Lung (tissue), 16 donors: ENCODE results near the gene CDKN1B. TPM values are rescaled to one million over a fixed set of nuclear protein-coding genes. Genes with fewer than 3 reads are reported as not detected.
A peak's percentile ranks its signal among the peaks of the same experiment; 100 is the strongest.

Experiments used
- ATAC-seq: fragments of 200-7000 bp; cut with Tn5 transposase; one replicate; pipeline ENCODE4 v1.9.1; 2020; ENCODE audit warnings: moderate number of reproducible peaks; ENCODE audit not compliant: insufficient read depth, low FRiP score
- DNase-seq, 3 donors: peaks; one replicate each; pipeline ENCODE4 v3.0.0-alpha.2; 2013 to 2017
- H3K27ac ChIP-seq, 2 donors: one replicate each; pipeline ENCODE4 v1.5.1; 2013; ENCODE audit warnings: mild to moderate bottlenecking in 2 of 2, moderate library complexity in 2 of 2, control low read depth in 1 of 2, inconsistent platforms in 1 of 2, low read depth in 1 of 2, low read length in 1 of 2
- H3K27me3 ChIP-seq, 3 donors: one replicate each; pipeline ENCODE4 v1.5.1; 2013; ENCODE audit warnings: low read length in 2 of 3; ENCODE audit not compliant: control insufficient read depth in 3 of 3, insufficient read depth in 3 of 3
- H3K36me3 ChIP-seq, 4 donors: one replicate each; pipeline ENCODE4 v1.5.1; 2013; ENCODE audit warnings: low read length in 4 of 4, mild to moderate bottlenecking in 1 of 4, moderate library complexity in 1 of 4; ENCODE audit not compliant: control insufficient read depth in 4 of 4, insufficient read depth in 4 of 4
- H3K4me1 ChIP-seq, 5 donors: one replicate each; pipeline ENCODE4 v1.5.1; 2013; ENCODE audit warnings: low read length in 5 of 5, mild to moderate bottlenecking in 2 of 5, moderate library complexity in 1 of 5; ENCODE audit not compliant: control insufficient read depth in 5 of 5, insufficient read depth in 5 of 5
- H3K4me3 ChIP-seq: one replicate; pipeline ENCODE4 v1.5.1; 2013; ENCODE audit warnings: mild to moderate bottlenecking, control low read depth, moderate library complexity
- H3K9ac ChIP-seq, 2 donors: one replicate each; pipeline ENCODE4 v1.5.1; 2013; ENCODE audit warnings: low read length in 2 of 2, control low read depth in 1 of 2; ENCODE audit not compliant: insufficient read depth in 1 of 2
- H3K9me3 ChIP-seq, 4 donors: one replicate each; pipeline ENCODE4 v1.5.1; 2013; ENCODE audit warnings: low read length in 3 of 4, mild to moderate bottlenecking in 1 of 4, moderate library complexity in 1 of 4; ENCODE audit not compliant: control insufficient read depth in 4 of 4, insufficient read depth in 3 of 4
- WGBS, 2 donors: extraction: QIAGEN DNeasy Blood & Tissue Kit; methylation state at CpG; one replicate each; pipeline ENCODE4 v1.1.7; 2013; 5-methylcytosine and 5-hydroxymethylcytosine counted together
- long read RNA-seq, 5 donors: transcript quantifications; one replicate each; lab custom pipeline, GENCODE V29; 2026
- polyA plus RNA-seq, 2 donors: library from polyadenylated mRNA; stranded (reverse); fragments of 200-250 nt; gene quantifications; one replicate each; pipeline ENCODE4 v1.2.1, GENCODE V29; 2013
- total RNA-seq, 2 donors: library from RNA; depleted of rRNA in 1 of 2; stranded (reverse); fragments of >200 nt in 1 of 2; gene quantifications; one replicate each; pipeline ENCODE4 v1.2.1, GENCODE V29; 2014 to 2021
- TF ChIP-seq, protein P1 (sequence below): IDR thresholded peaks from 2 replicates; pipeline ENCODE4 v1.5.1; 2012; ENCODE audit warnings: mild to moderate bottlenecking; ENCODE audit errors: control extremely low read depth, extremely low read depth
- donor health status: control.
- donor health status: control.
- donor health status: Bipolar disorder and iron deficiency.
- donor health status: healthy.
- donor health status: DM: yes; HTN: yes; CAD: no.

CDKN1B gene
- 10 to 100 TPM; 41.2 to 89.4 TPM for total RNA-seq
- 10 to 100 TPM; 27.3 to 38.5 TPM for polyA plus RNA-seq
- long read RNA-seq, donor 1, transcript CDKN1B-201 (3 exons, 2,657 nt) = major isoform, 29 of 65 reads
- long read RNA-seq, donor 1, partial matches to known transcripts = 36 of 65 reads
- long read RNA-seq, donor 1, other reads (novel, unspliced or antisense) = 0 of 65 reads
- long read RNA-seq, donor 2, transcript CDKN1B-201 (3 exons, 2,657 nt) = major isoform, 11 of 17 reads
- long read RNA-seq, donor 2, partial matches to known transcripts = 6 of 17 reads
- long read RNA-seq, donor 2, other reads (novel, unspliced or antisense) = 0 of 17 reads
- long read RNA-seq, donor 3, transcript CDKN1B-201 (3 exons, 2,657 nt) = major isoform, 16 of 16 reads
- long read RNA-seq, donor 3, partial matches to known transcripts = 0 of 16 reads
- long read RNA-seq, donor 3, other reads (novel, unspliced or antisense) = 0 of 16 reads
- long read RNA-seq, donor 4, partial matches to known transcripts = 20 of 24 reads
- long read RNA-seq, donor 4, other reads (novel, unspliced or antisense) = 0 of 24 reads
- long read RNA-seq, donor 5, transcript CDKN1B-201 (3 exons, 2,657 nt) = major isoform, 44 of 44 reads
- long read RNA-seq, donor 5, partial matches to known transcripts = 0 of 44 reads
- long read RNA-seq, donor 5, other reads (novel, unspliced or antisense) = 0 of 44 reads

DNA sequence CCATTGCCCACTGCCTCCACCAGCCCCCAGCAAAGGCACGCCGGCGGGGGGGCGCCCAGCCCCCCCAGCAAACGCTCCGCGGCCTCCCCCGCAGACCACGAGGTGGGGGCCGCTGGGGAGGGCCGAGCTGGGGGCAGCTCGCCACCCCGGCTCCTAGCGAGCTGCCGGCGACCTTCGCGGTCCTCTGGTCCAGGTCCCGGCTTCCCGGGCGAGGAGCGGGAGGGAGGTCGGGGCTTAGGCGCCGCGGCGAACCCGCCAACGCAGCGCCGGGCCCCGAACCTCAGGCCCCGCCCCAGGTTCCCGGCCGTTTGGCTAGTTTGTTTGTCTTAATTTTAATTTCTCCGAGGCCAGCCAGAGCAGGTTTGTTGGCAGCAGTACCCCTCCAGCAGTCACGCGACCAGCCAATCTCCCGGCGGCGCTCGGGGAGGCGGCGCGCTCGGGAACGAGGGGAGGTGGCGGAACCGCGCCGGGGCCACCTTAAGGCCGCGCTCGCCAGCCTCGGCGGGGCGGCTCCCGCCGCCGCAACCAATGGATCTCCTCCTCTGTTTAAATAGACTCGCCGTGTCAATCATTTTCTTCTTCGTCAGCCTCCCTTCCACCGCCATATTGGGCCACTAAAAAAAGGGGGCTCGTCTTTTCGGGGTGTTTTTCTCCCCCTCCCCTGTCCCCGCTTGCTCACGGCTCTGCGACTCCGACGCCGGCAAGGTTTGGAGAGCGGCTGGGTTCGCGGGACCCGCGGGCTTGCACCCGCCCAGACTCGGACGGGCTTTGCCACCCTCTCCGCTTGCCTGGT lies at the start of gene CDKN1B:
Gene CDKN1B, plus strand, starts transcription at position 576 of the 793 bp plus-strand sequence. CDS start 472 bp downstream, outside the sequence.
- WGBS, 2 donors = 0 to 1% methylated on average over 81 of the region's 81 CpGs
- TF ChIP-seq, protein P1, sequence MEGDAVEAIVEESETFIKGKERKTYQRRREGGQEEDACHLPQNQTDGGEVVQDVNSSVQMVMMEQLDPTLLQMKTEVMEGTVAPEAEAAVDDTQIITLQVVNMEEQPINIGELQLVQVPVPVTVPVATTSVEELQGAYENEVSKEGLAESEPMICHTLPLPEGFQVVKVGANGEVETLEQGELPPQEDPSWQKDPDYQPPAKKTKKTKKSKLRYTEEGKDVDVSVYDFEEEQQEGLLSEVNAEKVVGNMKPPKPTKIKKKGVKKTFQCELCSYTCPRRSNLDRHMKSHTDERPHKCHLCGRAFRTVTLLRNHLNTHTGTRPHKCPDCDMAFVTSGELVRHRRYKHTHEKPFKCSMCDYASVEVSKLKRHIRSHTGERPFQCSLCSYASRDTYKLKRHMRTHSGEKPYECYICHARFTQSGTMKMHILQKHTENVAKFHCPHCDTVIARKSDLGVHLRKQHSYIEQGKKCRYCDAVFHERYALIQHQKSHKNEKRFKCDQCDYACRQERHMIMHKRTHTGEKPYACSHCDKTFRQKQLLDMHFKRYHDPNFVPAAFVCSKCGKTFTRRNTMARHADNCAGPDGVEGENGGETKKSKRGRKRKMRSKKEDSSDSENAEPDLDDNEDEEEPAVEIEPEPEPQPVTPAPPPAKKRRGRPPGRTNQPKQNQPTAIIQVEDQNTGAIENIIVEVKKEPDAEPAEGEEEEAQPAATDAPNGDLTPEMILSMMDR = peak; percentile 0
- Histone ChIP-seq H3K9ac (peak within 1 kb of the TSS; percentile 66 to 92), H3K36me3 (peaks cover 0 to 24% (median 11%) of the 10 kb centered on the region in 4 donors), H3K27ac (peak within 1 kb of the TSS; percentile 99), H3K9me3 (no peaks in the 10 kb centered on the region), H3K4me3 (peak within 1 kb of the TSS; percentile 96), H3K4me1 (peaks cover 2 to 62% (median 16%) of the 10 kb centered on the region in 5 donors), H3K27me3 (no peaks in the 10 kb centered on the region)
- DNase-seq (peak; percentile 93 to 96 (median 93)), ATAC-seq (peak; percentile 92)

DNA sequence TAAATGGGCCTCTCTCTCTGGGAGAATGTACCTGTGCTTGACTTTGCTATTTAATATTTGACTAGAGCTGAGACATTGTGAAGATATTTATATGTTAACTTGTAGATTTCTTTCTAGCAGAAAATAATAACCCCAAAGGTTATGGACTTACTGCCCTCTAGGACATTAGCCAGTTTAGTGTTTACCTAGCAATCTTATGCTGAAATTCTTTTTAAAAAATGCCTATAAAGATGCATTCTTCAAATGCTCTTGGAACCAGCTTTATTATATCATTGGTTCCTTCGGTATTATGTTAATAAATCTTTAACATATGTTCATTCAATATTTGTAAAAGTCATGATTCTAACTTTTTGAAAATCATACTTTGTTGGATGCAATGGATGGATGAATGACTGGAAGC lies 49.2 kb upstream of the CDKN1B start:
- no peak overlapping the region for H3K27ac ChIP-seq
- no peak overlapping the region for H3K9ac ChIP-seq
- H3K27me3 ChIP-seq = no peaks in the 10 kb centered on the region
- DNase-seq (no peak), ATAC-seq (no peak)
- H3K9me3 ChIP-seq = no peaks in the 10 kb centered on the region
- no peaks in the 10 kb centered on the region for H3K36me3 ChIP-seq
- TF ChIP-seq, protein P1 = no peak
- WGBS, 2 donors = 70 to 86% methylated on average over 1 of the region's 1 CpG
- no peaks in the 10 kb centered on the region for H3K4me1 ChIP-seq
- H3K4me3 ChIP-seq = no peak overlapping the region

DNA sequence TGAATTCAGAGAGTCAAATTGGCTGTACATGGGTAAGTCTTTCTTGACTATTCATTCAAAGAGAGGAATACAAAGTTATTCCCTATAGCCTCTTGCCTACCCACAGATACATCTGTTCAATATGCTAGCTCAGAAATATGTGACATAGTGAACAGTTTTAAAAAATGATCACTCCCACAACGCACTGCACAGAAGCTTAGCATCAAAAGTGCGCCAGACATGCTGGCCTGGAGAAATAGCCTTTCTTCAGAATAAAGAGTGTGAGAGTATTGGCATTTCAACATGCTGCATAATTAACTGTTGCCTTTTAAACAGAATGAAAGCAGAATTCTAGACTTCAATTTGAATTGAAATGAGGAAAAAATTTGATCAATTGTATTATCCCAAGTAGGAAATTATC lies 48.1 kb upstream of the CDKN1B start:
- ATAC-seq = no peak

More for the DNA sequence above, 48.1 kb upstream of the CDKN1B start:
- WGBS, 2 donors = 95 to 100% methylated on average over 2 of the region's 2 CpGs
- H3K9me3 ChIP-seq = no peaks in the 10 kb centered on the region
- no peak overlapping the region for H3K4me3 ChIP-seq
- H3K36me3 ChIP-seq = no peaks in the 10 kb centered on the region
- TF ChIP-seq, protein P1 = no peak
- no peaks in the 10 kb centered on the region for H3K4me1 ChIP-seq
- H3K9ac ChIP-seq = no peak overlapping the region
- H3K27me3 ChIP-seq = no peaks in the 10 kb centered on the region
- no peak for DNase-seq
- H3K27ac ChIP-seq = no peak overlapping the region
